Smooth muscle cell (in vitro differentiated cells): ENCODE measurements around the gene BCAS1. TPM values are rescaled to one million over a fixed set of nuclear protein-coding genes. Genes with fewer than 3 reads are reported as not detected.

Experiments used
- DNase-seq: peaks from one replicate; lab custom pipeline; 2025; ENCODE audit not compliant: unreplicated experiment; lab: John Stamatoyannopoulos, UW
- H2AFZ ChIP-seq: fragments of 200-600 bp; sonication (generic); 2 replicates; pipeline ENCODE4 v1.6.0; 2016; ENCODE audit warnings: antibody characterized with exemption, low read depth, mild to moderate bottlenecking
- H3F3A ChIP-seq: fragments of 200-600 bp; sonication (generic); 2 replicates; pipeline ENCODE4 v1.6.0; 2017; ENCODE audit warnings: antibody characterized with exemption, low read depth
- H3K27ac ChIP-seq: fragments of 200-600 bp; sonication (generic); 2 replicates; pipeline ENCODE4 v1.5.1; 2016; ENCODE audit warnings: low read depth, mild to moderate bottlenecking
- H3K27me3 ChIP-seq: fragments of 200-600 bp; sonication (generic); 2 replicates; pipeline ENCODE4 v1.6.1; 2016; ENCODE audit warnings: low read depth, mild to moderate bottlenecking
- H3K36me3 ChIP-seq: fragments of 200-600 bp; sonication (generic); 2 replicates; pipeline ENCODE4 v1.5.1; 2016; ENCODE audit warnings: low read depth
- H3K4me1 ChIP-seq: fragments of 200-600 bp; sonication (generic); 2 replicates; pipeline ENCODE4 v1.5.1; 2016; ENCODE audit warnings: low read depth
- H3K4me2 ChIP-seq: fragments of 200-600 bp; sonication (generic); 2 replicates; pipeline ENCODE4 v1.6.0; 2016; ENCODE audit warnings: mild to moderate bottlenecking
- H3K4me3 ChIP-seq: fragments of 200-600 bp; sonication (generic); 2 replicates; pipeline ENCODE4 v1.5.1; 2016; ENCODE audit warnings: mild to moderate bottlenecking
- H3K79me2 ChIP-seq: fragments of 200-600 bp; sonication (generic); 2 replicates; pipeline ENCODE4 v1.6.0; 2016; ENCODE audit warnings: low read depth, mild to moderate bottlenecking
- H3K9ac ChIP-seq: fragments of 200-600 bp; sonication (generic); 2 replicates; pipeline ENCODE4 v1.6.0; 2016; ENCODE audit warnings: low read depth
- H3K9me3 ChIP-seq: fragments of 200-600 bp; sonication (generic); replicated peaks from 2 replicates; pipeline ENCODE4 v1.5.1; 2016; ENCODE audit warnings: low read depth
- H4K20me1 ChIP-seq: fragments of 200-600 bp; sonication (generic); 2 replicates; pipeline ENCODE4 v1.6.0; 2016; ENCODE audit warnings: low read depth
- WGBS: methylation state at CpG from one replicate; pipeline ENCODE4 v1.1.7; 2016; ENCODE audit warnings: low lambda C conversion rate; 5-methylcytosine and 5-hydroxymethylcytosine counted together
- polyA plus RNA-seq: library from polyadenylated mRNA; unstranded; fragments of >200 nt; fragmentation: Nextera tagmentation; extraction: Ambion mirVana; gene quantifications from 2 replicates; pipeline ENCODE4 v1.2.1, GENCODE V29; 2016
- total RNA-seq: library from RNA; depleted of rRNA; stranded (reverse); fragments of >200 nt; gene quantifications from 2 replicates; pipeline ENCODE4 v1.2.3, GENCODE V29; 2014
- TF ChIP-seq, protein P1 (sequence below): fragments of 200-600 bp; sonication (generic); IDR thresholded peaks from 2 replicates; pipeline ENCODE4 v1.5.1; 2017; ENCODE audit warnings: borderline replicate concordance, mild to moderate bottlenecking, antibody characterized with exemption; ENCODE audit not compliant: insufficient read depth, poor library complexity, severe bottlenecking

The BCAS1 gene
- total and polyA plus RNA-seq, 2 experiments from 2014 or later: 0.09 to 0.15 TPM

DNA sequence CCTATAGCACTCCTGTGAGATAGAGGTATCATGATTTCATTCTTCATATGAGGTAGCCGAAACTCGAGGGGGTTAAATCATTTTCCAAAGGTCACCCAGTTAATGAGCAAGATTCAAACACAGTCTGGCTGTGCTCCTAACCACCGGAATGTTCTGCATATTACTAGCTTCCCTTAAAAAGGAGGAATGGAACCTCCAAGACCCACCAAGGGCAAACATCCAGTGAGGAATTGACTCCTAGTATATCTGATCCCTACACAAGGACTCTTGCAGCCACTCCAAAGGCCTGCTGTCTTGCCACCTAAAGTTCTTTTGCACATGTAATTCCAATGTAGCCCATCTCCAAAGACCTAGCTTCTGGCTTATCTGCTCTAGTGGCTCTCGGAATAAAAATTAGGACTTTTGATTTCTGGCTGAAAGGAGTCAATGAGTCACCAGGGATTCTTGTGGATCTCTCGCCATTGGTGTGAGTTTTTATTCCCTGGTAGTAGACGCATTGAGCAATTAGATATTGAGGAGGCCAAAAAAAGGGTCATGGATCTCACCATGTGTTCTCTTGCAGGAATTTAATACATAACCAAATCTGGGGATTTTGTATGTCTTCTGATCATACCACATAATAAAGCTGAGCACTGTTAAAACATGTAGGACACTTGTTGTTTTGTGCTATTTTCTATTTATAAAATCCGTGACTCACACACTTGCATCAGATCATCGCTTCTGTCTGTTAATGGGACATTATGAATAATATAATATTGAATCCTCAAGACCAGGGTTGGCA, 9.1 kb downstream of the BCAS1 start:
- Histone ChIP-seq H3K27ac (no peak overlapping the region), H3K9me3 (no peaks in the 10 kb centered on the region), H3F3A (no peaks in the 10 kb centered on the region), H3K9ac (no peak overlapping the region), H4K20me1 (no peaks in the 10 kb centered on the region), H3K4me3 (no peak overlapping the region), H3K4me1 (no peaks in the 10 kb centered on the region), H3K27me3 (no peaks in the 10 kb centered on the region), H2AFZ (no peak overlapping the region), H3K4me2 (no peak overlapping the region), H3K79me2 (no peaks in the 10 kb centered on the region), H3K36me3 (no peaks in the 10 kb centered on the region)
- WGBS: 75% methylated on average over 8 of the region's 8 CpGs
- DNase-seq: no peak
- TF ChIP-seq, protein P1, sequence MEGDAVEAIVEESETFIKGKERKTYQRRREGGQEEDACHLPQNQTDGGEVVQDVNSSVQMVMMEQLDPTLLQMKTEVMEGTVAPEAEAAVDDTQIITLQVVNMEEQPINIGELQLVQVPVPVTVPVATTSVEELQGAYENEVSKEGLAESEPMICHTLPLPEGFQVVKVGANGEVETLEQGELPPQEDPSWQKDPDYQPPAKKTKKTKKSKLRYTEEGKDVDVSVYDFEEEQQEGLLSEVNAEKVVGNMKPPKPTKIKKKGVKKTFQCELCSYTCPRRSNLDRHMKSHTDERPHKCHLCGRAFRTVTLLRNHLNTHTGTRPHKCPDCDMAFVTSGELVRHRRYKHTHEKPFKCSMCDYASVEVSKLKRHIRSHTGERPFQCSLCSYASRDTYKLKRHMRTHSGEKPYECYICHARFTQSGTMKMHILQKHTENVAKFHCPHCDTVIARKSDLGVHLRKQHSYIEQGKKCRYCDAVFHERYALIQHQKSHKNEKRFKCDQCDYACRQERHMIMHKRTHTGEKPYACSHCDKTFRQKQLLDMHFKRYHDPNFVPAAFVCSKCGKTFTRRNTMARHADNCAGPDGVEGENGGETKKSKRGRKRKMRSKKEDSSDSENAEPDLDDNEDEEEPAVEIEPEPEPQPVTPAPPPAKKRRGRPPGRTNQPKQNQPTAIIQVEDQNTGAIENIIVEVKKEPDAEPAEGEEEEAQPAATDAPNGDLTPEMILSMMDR: no peak

DNA sequence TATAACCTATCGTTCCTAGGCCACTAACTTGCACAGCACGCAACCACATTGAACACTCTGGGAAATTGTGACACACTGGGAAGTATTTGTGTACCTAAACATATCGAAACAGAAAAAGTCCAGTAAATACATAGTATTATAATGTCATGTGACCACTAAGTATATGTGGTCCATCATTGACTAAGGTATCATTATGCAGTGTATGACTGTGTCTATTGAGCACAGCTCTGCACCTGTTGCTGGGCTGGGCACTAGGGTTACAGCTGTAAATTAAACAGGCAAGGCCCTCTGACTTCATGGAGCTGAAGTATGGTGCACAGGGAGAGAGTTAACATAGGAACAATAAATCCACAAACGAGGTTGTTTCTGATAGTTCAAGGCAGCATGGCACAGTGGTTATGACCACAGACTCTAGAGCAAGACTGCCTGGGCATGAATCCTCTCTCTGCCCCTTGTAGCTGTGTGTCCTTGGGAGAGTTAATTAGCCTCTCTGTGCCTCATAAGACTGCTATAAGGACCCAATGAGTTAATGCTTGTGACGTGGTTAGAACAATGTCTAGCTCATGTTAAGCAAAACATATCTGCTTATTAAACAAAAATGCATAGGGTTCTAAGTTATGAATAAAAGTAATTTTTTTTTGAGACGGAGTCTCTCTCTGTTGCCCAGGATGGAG, 10.6 kb downstream of the BCAS1 start:
- WGBS: 89% methylated on average over 6 of the region's 6 CpGs
- Histone ChIP-seq H3K4me2 (no peak overlapping the region), H3K36me3 (no peaks in the 10 kb centered on the region), H2AFZ (no peak overlapping the region), H3K4me3 (no peak overlapping the region), H3F3A (no peaks in the 10 kb centered on the region), H3K27ac (no peak overlapping the region), H4K20me1 (no peaks in the 10 kb centered on the region), H3K9me3 (no peaks in the 10 kb centered on the region), H3K79me2 (no peaks in the 10 kb centered on the region), H3K27me3 (no peaks in the 10 kb centered on the region), H3K4me1 (no peaks in the 10 kb centered on the region), H3K9ac (no peak overlapping the region)
- DNase-seq: no peak
- TF ChIP-seq, protein P1: no peak

DNA sequence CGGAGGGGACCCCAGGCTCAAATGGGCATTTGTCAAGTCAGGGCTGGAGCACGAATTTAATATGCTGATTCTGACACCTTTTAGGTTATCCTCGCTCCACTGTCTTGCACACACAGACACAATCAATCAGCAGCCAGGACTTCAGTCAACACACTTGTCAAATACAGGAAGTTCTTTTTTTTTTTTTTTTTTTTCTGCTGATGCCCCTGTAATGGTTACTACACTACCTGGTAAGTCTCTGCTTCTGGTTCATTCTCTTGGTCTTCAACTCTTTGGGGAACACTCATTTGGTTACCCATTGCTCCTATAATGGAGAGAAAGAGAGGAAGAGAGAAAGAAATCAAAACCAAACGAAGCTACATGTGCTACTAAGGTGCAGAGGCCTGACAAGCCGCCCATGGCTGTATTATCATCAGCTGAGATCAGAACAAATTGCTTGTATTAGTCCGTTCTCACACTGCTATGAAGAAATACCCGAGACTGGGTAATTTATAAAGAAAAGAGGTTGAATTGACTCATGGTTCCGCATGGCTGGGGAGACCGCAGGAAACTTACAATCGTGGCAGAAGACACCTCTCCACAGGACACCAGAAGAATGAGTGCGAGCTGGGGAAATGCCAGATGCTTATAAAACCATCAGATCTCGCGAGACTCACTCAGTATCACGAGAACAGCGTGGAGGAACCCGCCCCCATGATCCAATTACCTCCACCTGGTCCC, 11.8 kb downstream of the BCAS1 start:
- Histone ChIP-seq H3K4me1 (no peaks in the 10 kb centered on the region), H3K4me3 (no peak overlapping the region), H3K9me3 (no peaks in the 10 kb centered on the region), H3K4me2 (no peak overlapping the region), H3K36me3 (no peaks in the 10 kb centered on the region), H3F3A (no peaks in the 10 kb centered on the region), H3K9ac (no peak overlapping the region), H2AFZ (no peak overlapping the region), H3K27me3 (no peaks in the 10 kb centered on the region), H4K20me1 (no peaks in the 10 kb centered on the region), H3K27ac (no peak overlapping the region), H3K79me2 (no peaks in the 10 kb centered on the region)
- 89% methylated on average over 16 of the region's 16 CpGs for WGBS
- TF ChIP-seq, protein P1: no peak
- no peak for DNase-seq
